GM12891 (cell line): ENCODE measurements around the gene TIAM1.

ENCODE experiments used
- PAX5 ChIP-seq: IDR thresholded peaks from 2 replicates; pipeline ENCODE4 v1.6.1; 2011; ENCODE audit warnings: low read length, moderate library complexity, mild to moderate bottlenecking; ENCODE audit not compliant: insufficient read depth, severe bottlenecking
- POLR2A ChIP-seq: IDR thresholded peaks from 2 replicates; pipeline ENCODE4 v1.6.1; 2011; ENCODE audit warnings: low read depth, low read length, control low read depth
- POLR2AphosphoS5 ChIP-seq: IDR thresholded peaks from 2 replicates; pipeline ENCODE4 v1.6.1; 2011; ENCODE audit warnings: low read depth, low read length, control low read depth
- POU2F2 ChIP-seq: IDR thresholded peaks from 2 replicates; pipeline ENCODE4 v1.6.1; 2011; ENCODE audit warnings: low read depth, mild to moderate bottlenecking, control low read depth, low read length, moderate library complexity
- SPI1 ChIP-seq: IDR thresholded peaks from 2 replicates; pipeline ENCODE4 v1.6.1; 2011; ENCODE audit warnings: low read depth, low read length, control low read depth
- TAF1 ChIP-seq: IDR thresholded peaks from 2 replicates; pipeline ENCODE4 v1.6.1; 2011; ENCODE audit warnings: low read depth, low read length, control low read depth

DNA sequence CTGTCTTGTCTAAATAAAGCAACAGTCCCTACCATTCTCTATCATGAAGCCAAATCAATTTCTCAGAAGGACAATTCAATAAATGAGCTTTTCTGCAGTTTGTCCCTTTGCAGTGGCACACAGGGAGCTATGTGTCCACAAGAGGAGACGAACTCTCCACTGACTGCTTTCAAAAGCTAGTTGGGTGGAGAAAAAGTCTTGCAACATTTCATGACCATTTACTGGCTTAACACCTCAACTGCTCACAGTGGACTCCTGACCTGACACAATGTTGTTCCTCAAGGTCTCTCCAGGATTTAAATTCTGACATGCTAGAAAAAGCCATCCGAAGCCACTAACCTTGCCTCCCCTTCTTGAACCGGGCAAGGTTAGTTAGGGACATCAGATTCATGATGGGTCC is 111.7 kb downstream of the TIAM1 start:
- TF ChIP-seq POLR2A = no peak
- TF ChIP-seq POLR2AphosphoS5 = no peak
- TF ChIP-seq TAF1 = no peak
- TF ChIP-seq POU2F2 = no peak
- TF ChIP-seq SPI1 = no peak
- TF ChIP-seq PAX5 = no peak
